GM12892 (cell line): ENCODE results near the gene F2RL2.

Experiments used
- POLR2A ChIP-seq: IDR thresholded peaks from 2 replicates; pipeline ENCODE4 v1.6.1; 2011; ENCODE audit warnings: low read depth, low read length, control low read depth
- POLR2AphosphoS5 ChIP-seq: IDR thresholded peaks from 2 replicates; pipeline ENCODE4 v1.6.1; 2011; ENCODE audit warnings: low read depth, low read length, control low read depth

DNA sequence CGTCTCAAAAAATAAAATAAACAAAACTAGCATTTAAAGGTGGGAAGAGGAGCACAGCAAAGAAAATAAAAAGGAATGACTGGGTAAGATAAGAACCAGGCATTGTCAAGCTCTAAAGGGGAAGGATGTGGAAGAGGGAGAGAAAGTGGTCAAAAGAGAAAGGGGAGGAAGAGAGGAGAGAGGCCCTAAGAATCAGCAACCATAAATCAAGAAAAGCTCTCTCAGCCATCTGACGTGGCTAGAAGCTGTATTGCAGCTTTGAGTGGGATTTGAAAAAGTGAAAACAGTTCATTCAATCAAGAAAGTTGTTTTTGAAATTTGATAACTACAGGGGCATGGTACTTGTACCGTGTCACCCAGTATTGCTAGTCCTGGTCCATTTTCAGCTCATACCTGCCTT is 47.3 kb upstream of the F2RL2 start:
- no peak for TF ChIP-seq POLR2AphosphoS5
- no peak for TF ChIP-seq POLR2A
